Activated CD8-positive, alpha-beta T cell treated with anti-CD3 and anti-CD28 coated beads for 36 hours (primary cell): Measurements from ENCODE around the gene LPGAT1. TPM values are rescaled to one million over a fixed set of nuclear protein-coding genes. Genes with fewer than 3 reads are reported as not detected.

ENCODE experiments used
- ATAC-seq: fragments of 200-7000 bp; cut with Tn5 transposase; one replicate; pipeline ENCODE4 v1.10.0; 2021; ENCODE audit warnings: mild to moderate bottlenecking, moderate library complexity
- CTCF ChIA-PET: fragments of 350-600 bp; sonication (Branson Sonifier 250); formaldehyde crosslinking; loops from one replicate; lab custom pipeline; 2021; ENCODE audit warnings: antibody characterized with exemption; lab: Charles Lee
- POLR2A ChIA-PET: fragments of 350-600 bp; sonication (Branson Sonifier 250); formaldehyde crosslinking; loops from one replicate; lab custom pipeline; 2021; ENCODE audit warnings: antibody characterized with exemption; lab: Charles Lee
- DNase-seq: peaks from one replicate; pipeline ENCODE4 v3.0.0-alpha.2; 2020
- H3K27ac Mint-ChIP-seq: one replicate; pipeline ENCODE4 v1.8.0; 2021; ENCODE audit warnings: mild to moderate bottlenecking, mixed read lengths
- H3K27me3 Mint-ChIP-seq: one replicate; pipeline ENCODE4 v1.8.0; 2021; ENCODE audit warnings: mixed read lengths
- H3K36me3 Mint-ChIP-seq: one replicate; pipeline ENCODE4 v1.8.0; 2021; ENCODE audit warnings: low read depth, mixed read lengths
- H3K4me1 Mint-ChIP-seq: one replicate; pipeline ENCODE4 v1.8.0; 2021; ENCODE audit warnings: low read depth, mixed read lengths
- H3K4me3 Mint-ChIP-seq: one replicate; pipeline ENCODE4 v1.8.0; 2021; ENCODE audit warnings: mild to moderate bottlenecking, moderate library complexity, mixed read lengths
- H3K9me3 Mint-ChIP-seq: one replicate; pipeline ENCODE4 v1.8.0; 2021; ENCODE audit warnings: mixed read lengths
- intact Hi-C: fragments of 100-400 bp; cut with micrococcal nuclease; formaldehyde crosslinking; loops from one replicate; pipeline ENCODE4 v1.10.0; 2022
- total RNA-seq, 2 experiments: library from RNA; stranded (reverse); gene quantifications; one replicate each; pipeline ENCODE4 v1.2.3, GENCODE V29; 2021
- TF ChIP-seq, protein P1 (sequence below): fragments of 200-600 bp; IDR thresholded peaks from one replicate; pipeline ENCODE4 v1.8.0; 2022; ENCODE audit warnings: antibody characterized with exemption, mild to moderate bottlenecking

The LPGAT1 gene
- total RNA-seq, 2 experiments from 2014 or later: 16.5 to 16.7 TPM

DNA sequence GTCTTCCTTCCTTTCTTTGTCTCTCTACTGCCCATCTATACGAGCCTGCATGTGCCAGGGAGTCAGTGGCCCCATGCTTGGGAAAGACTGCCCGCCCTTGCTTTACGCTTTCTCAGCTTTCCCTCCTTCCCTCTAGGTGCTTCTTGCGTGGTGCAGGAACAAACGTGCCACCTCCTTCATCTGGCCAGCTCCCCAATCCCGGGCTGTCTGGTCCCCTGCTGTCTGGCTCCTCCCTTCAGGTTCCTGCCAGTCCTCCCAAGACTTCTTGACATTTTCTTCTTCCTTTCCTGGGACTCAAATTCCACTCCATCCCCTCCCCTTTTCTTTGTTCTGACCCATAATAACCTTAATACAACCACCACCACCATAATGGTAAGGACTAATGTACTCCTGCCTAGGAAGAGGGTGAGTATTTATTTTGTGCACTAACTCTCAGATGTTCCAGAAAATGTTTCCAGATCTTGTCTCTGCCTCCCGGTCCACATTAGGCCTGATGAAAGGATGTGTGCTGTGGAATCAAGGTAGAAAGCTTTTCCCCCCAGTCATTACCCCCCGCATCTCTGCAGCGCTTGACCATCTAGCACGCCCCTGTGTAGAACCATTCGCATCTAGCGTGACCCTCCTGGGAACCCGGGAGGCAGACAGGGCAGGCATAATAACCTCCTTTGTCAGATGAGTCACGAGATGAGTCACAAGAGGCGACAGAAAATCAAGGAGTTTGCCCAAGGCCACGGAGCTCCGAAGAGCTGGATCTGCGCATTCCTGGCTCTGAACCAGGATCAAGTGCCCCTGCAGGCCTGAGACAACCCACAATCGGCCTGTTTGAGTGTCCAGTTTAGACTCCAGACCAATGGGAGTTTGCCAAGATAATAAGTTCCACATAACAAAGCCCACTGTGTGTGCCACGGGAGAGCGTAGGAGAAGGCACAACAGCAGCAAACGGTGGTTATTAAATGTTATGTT is 95.1 kb downstream of the LPGAT1 start:
- CTCF ChIA-PET: interaction anchor here (3.5 kb wide), 1 partner anchor 37 kb away, joined by 15 read pairs; no protein-coding TSS in a partner anchor
- Mint-ChIP-seq H3K27me3 (no peaks in the 10 kb centered on the region), H3K4me3 (no peak overlapping the region), H3K27ac (no peak overlapping the region), H3K4me1 (peaks cover 38% of the 10 kb centered on the region), H3K9me3 (no peaks in the 10 kb centered on the region), H3K36me3 (no peaks in the 10 kb centered on the region)
- TF ChIP-seq, protein P1, sequence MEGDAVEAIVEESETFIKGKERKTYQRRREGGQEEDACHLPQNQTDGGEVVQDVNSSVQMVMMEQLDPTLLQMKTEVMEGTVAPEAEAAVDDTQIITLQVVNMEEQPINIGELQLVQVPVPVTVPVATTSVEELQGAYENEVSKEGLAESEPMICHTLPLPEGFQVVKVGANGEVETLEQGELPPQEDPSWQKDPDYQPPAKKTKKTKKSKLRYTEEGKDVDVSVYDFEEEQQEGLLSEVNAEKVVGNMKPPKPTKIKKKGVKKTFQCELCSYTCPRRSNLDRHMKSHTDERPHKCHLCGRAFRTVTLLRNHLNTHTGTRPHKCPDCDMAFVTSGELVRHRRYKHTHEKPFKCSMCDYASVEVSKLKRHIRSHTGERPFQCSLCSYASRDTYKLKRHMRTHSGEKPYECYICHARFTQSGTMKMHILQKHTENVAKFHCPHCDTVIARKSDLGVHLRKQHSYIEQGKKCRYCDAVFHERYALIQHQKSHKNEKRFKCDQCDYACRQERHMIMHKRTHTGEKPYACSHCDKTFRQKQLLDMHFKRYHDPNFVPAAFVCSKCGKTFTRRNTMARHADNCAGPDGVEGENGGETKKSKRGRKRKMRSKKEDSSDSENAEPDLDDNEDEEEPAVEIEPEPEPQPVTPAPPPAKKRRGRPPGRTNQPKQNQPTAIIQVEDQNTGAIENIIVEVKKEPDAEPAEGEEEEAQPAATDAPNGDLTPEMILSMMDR: no peak
- no peak for DNase-seq
- POLR2A ChIA-PET: interaction anchor here (1.1 kb wide), 1 partner anchor 13 kb away, joined by 3 read pairs; no protein-coding TSS in a partner anchor
- intact Hi-C loops: loop anchor here (5.0 kb wide), 1 partner anchor 97 kb away; the partner anchor contains the start of gene LPGAT1
- no peak for ATAC-seq

DNA sequence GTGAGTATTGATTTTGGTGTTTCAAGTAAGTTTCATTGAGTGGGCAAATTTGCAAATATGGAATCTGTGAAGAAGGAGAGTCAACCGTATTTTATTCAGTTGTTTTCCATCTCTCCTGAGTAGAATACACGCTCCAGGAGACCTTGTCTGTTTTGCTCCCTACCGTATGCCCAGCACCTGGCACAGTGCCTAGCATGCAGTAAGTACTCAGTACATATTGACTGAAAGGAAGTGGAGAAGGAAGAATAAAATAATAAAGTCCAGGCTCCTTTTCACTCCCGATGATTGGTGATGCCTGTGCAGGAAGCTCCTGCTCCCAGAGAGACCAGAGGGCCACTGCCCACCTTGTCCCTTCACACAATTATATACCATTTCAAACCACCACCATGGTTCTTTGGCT is 95.8 kb downstream of the LPGAT1 start:
- ATAC-seq: no peak
- Mint-ChIP-seq H3K4me1 (peaks cover 31% of the 10 kb centered on the region), H3K4me3 (no peak overlapping the region), H3K27me3 (no peaks in the 10 kb centered on the region), H3K27ac (no peak overlapping the region), H3K9me3 (no peaks in the 10 kb centered on the region), H3K36me3 (no peaks in the 10 kb centered on the region)
- ChIA-PET CTCF (interaction anchor here (3.5 kb wide), 1 partner anchor 36 kb away, joined by 15 read pairs; no protein-coding TSS in a partner anchor), POLR2A (no interaction called here)
- DNase-seq: no peak
- TF ChIP-seq, protein P1: no peak
- intact Hi-C loops: loop anchor here (5.0 kb wide), 1 partner anchor 98 kb away; the partner anchor contains the start of gene LPGAT1

DNA sequence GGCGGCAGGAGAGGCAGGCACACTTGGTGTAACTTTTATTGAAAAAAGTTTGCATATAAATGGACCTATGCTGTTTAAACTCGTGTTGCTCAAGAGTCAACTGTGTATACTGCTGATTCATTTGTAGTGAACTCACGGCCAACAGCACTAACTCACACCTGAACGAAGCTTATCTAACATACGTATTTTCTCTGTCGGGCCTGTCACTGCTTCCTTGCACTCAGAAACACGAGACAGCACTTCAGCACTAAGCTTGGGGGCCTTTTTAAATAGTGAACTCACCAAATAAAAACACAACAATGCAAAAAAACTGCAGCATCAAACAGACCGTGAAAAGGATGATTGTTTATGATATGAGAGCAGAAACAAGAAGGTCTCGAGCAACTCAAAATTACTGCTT is 96.2 kb downstream of the LPGAT1 start:
- POLR2A ChIA-PET: no interaction called here
- TF ChIP-seq, protein P1: no peak

DNA sequence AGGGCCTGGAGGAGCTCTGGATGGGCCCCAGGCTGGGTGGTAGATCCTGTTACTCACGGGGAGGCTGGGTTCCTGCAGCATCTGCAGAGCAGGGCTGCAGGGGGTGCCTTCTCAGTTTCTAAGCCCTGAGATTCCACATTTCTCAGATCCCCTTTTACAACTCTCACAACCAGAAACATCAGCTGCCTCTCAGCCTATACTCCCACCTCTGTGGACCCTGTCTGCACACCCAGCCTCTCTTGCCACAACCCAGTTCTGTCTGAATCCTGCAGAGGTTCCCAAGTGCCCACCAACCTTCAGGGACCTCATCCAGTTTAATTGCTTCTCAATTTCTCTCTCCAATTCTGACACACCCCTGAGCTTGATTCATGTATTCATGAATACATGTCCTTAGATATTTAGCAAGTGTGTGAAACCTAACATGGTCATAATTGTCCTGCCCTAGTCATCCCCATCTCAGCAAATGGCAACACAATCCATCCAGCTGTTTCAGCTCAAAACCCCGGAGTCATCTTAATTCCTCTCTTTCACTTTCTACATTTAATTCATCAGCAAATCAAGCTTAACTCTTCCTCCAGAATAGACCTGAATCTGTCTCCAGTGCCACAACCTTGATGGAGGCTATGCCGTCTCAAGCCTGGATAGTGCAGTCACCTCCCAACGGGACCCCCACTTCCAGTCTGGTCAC is 98.1 kb downstream of the LPGAT1 start:
- H3K36me3 Mint-ChIP-seq: no peaks in the 10 kb centered on the region
- H3K9me3 Mint-ChIP-seq: no peaks in the 10 kb centered on the region
- no peaks in the 10 kb centered on the region for H3K27me3 Mint-ChIP-seq
- TF ChIP-seq, protein P1: no peak
- CTCF ChIA-PET: interaction anchor here (3.5 kb wide), 1 partner anchor 34 kb away, joined by 15 read pairs; no protein-coding TSS in a partner anchor
- no peak overlapping the region for H3K4me3 Mint-ChIP-seq
- H3K4me1 Mint-ChIP-seq: peaks cover 8% of the 10 kb centered on the region
- ATAC-seq (no peak), DNase-seq (no peak)
- intact Hi-C loops: no loop called here
- no peak overlapping the region for H3K27ac Mint-ChIP-seq
- POLR2A ChIA-PET: interaction anchor here (0.8 kb wide), 1 partner anchor 9 kb away, joined by 3 read pairs; no protein-coding TSS in a partner anchor

More for the DNA sequence above, 96.2 kb downstream of the LPGAT1 start:
- H3K27ac Mint-ChIP-seq: no peak overlapping the region
- H3K9me3 Mint-ChIP-seq: no peaks in the 10 kb centered on the region
- no peaks in the 10 kb centered on the region for H3K36me3 Mint-ChIP-seq
- DNase-seq (no peak), ATAC-seq (no peak)
- CTCF ChIA-PET: interaction anchor here (3.5 kb wide), 1 partner anchor 36 kb away, joined by 15 read pairs; no protein-coding TSS in a partner anchor
- no peaks in the 10 kb centered on the region for H3K27me3 Mint-ChIP-seq
- H3K4me1 Mint-ChIP-seq: peaks cover 26% of the 10 kb centered on the region
- H3K4me3 Mint-ChIP-seq: no peak overlapping the region
- intact Hi-C loops: no loop called here
